Immature natural killer cell (primary cell): ENCODE results near the gene UTS2R. TPM values are rescaled to one million over a fixed set of nuclear protein-coding genes. Genes with fewer than 3 reads are reported as not detected.
"Not testable (repeated sequence)": the region's sequence is repeated elsewhere in the genome, so short reads cannot be mapped to it uniquely, and the experiment has no call there.

Source experiments
- DNase-seq, 3 donors: peaks; one replicate each; pipeline ENCODE4 v3.0.0; 2022; ENCODE audit warnings: mixed read lengths in 1 of 3
- H3K27ac Mint-ChIP-seq, 6 donors: one replicate each; pipeline ENCODE4 v1.8.0; 2020; ENCODE audit warnings: mixed read lengths in 6 of 6, mild to moderate bottlenecking in 5 of 6, inconsistent platforms in 4 of 6, moderate library complexity in 3 of 6
- H3K27me3 Mint-ChIP-seq, 3 donors: one replicate each; pipeline ENCODE4 v1.8.0; 2020 to 2021; ENCODE audit warnings: low read depth in 3 of 3, mild to moderate bottlenecking in 3 of 3, mixed read lengths in 3 of 3, moderate library complexity in 3 of 3, inconsistent platforms in 1 of 3
- H3K36me3 Mint-ChIP-seq, 3 donors: one replicate each; pipeline ENCODE4 v1.8.0; 2020; ENCODE audit warnings: mixed read lengths in 3 of 3, inconsistent platforms in 2 of 3, mild to moderate bottlenecking in 2 of 3
- H3K4me1 Mint-ChIP-seq, 2 donors: one replicate each; pipeline ENCODE4 v1.8.0; 2020; ENCODE audit warnings: inconsistent platforms in 2 of 2, mild to moderate bottlenecking in 2 of 2, mixed read lengths in 2 of 2, moderate library complexity in 1 of 2
- H3K4me3 Mint-ChIP-seq, 5 donors: one replicate each; pipeline ENCODE4 v1.8.0; 2020; ENCODE audit warnings: mild to moderate bottlenecking in 5 of 5, mixed read lengths in 5 of 5, inconsistent platforms in 3 of 5, moderate library complexity in 3 of 5
- H3K9me3 Mint-ChIP-seq, 6 donors: one replicate each; pipeline ENCODE4 v1.8.0; 2020; ENCODE audit warnings: mild to moderate bottlenecking in 6 of 6, mixed read lengths in 6 of 6, inconsistent platforms in 4 of 6, moderate library complexity in 3 of 6
- polyA plus RNA-seq, 3 donors: library from polyadenylated mRNA; unstranded; fragments of 300-500 nt; fragmentation: Illumina TruSeq; gene quantifications; one replicate each; pipeline ENCODE4 v1.2.3, GENCODE V29; 2021

Gene UTS2R
- polyA plus RNA-seq, 3 donors from 2014 or later, result not detected

GRCh38 chr17:82372249-82373071 is 895 bp downstream of the UTS2R start:
- Mint-ChIP-seq H3K9me3 (no peaks in the 10 kb centered on the region), H3K27ac (no peak overlapping the region), H3K4me3 (peak overlapping the region in 1 of 5 donors; percentile 24), H3K4me1 (peaks cover 0 to 4% of the 10 kb centered on the region in 2 donors), H3K36me3 (no peaks in the 10 kb centered on the region), H3K27me3 (peaks cover 10 to 20% (median 15%) of the 10 kb centered on the region in 3 donors)
- DNase-seq, result no peak

DNA sequence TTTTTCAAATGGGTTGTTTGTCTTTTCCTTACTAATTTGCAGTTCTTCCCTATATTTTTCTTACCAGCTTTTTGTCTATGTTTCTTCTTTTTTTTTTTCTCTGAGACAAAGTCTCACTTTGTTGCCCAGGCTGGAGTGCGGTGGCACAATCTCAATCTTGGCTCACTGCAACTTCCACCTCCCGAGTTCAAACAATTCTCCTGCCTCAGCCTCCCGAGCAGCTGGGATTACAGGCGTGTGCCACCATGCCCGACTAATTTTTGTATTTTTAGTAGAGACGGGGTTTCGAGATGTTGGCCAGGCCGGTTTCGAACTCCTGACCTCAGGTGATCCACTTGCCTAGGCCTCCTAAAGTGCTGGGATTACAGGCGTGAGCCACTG is 1.5 kb downstream of the UTS2R start:
- Mint-ChIP-seq H3K27me3 (peaks cover 10 to 20% (median 13%) of the 10 kb centered on the region in 3 donors), H3K4me3 (peak overlapping the region in 1 of 5 donors; percentile 24)
- not testable (repeated sequence) for H3K9me3 Mint-ChIP-seq, H3K27ac Mint-ChIP-seq, H3K36me3 Mint-ChIP-seq, DNase-seq, H3K4me1 Mint-ChIP-seq

DNA sequence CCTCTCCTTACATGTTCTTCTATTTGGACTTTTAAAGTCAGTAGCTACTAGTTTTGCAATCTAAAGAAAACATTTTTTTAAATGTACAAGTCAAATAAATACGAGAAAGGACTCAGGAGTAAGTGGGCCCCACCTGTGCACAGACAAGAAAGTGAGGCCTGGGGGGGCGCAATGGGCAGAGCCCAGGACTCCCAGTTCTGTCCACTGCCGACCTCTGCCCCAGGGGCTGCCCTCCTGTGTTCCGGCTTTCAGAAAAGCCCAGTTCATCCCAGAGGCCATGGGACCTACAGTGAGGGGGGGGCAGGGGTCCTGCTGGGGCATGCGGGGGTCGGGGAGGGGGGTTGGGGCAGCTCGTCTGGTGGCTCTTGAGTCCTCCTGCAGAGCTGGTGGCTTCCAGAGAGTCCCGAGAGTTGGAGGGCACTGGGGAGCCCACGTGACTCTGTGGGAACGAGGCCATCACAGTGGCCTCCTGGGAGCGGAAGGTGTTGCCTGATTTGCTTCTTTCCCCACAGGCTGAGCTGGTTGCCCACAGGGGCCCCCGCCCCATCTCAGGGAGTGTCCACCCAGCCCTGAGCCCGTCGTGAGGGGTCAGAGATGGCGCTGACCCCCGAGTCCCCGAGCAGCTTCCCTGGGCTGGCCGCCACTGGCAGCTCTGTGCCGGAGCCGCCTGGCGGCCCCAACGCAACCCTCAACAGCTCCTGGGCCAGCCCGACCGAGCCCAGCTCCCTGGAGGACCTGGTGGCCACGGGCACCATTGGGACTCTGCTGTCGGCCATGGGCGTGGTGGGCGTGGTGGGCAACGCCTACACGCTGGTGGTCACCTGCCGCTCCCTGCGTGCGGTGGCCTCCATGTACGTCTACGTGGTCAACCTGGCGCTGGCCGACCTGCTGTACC is 2.4 kb downstream of the UTS2R start:
- H3K27ac Mint-ChIP-seq, result no peak overlapping the region

GRCh38 chr17:82374626-82375331 is 3.2 kb downstream of the UTS2R start:
- H3K27me3 Mint-ChIP-seq, result peaks cover 8 to 23% (median 13%) of the 10 kb centered on the region in 3 donors
- no peak for DNase-seq
- no peaks in the 10 kb centered on the region for H3K36me3 Mint-ChIP-seq

More for the DNA sequence above, 2.4 kb downstream of the UTS2R start:
- H3K9me3 Mint-ChIP-seq, result no peaks in the 10 kb centered on the region
- peaks cover 10 to 22% (median 15%) of the 10 kb centered on the region in 3 donors for H3K27me3 Mint-ChIP-seq
- H3K36me3 Mint-ChIP-seq, result no peaks in the 10 kb centered on the region
- H3K4me1 Mint-ChIP-seq, result peaks cover 0 to 4% of the 10 kb centered on the region in 2 donors
- H3K4me3 Mint-ChIP-seq, result no peak overlapping the region
- DNase-seq, result no peak

GRCh38 chr17:82375359-82376041 is 3.9 kb downstream of the UTS2R start:
- peaks cover 12 to 23% (median 12%) of the 10 kb centered on the region in 3 donors for H3K27me3 Mint-ChIP-seq

More at GRCh38 chr17:82374626-82375331, 3.2 kb downstream of the UTS2R start:
- Mint-ChIP-seq H3K27ac (no peak overlapping the region), H3K4me1 (peaks cover 0 to 4% of the 10 kb centered on the region in 2 donors), H3K4me3 (no peak overlapping the region), H3K9me3 (no peaks in the 10 kb centered on the region)

GRCh38 chr17:82376042-82376730 is 4.6 kb downstream of the UTS2R start:
- no peaks in the 10 kb centered on the region for H3K36me3 Mint-ChIP-seq
- H3K27ac Mint-ChIP-seq, result no peak overlapping the region
- no peaks in the 10 kb centered on the region for H3K9me3 Mint-ChIP-seq
- H3K27me3 Mint-ChIP-seq, result peaks cover 12 to 18% (median 18%) of the 10 kb centered on the region in 3 donors
- H3K4me1 Mint-ChIP-seq, result peaks cover 0 to 5% of the 10 kb centered on the region in 2 donors
- H3K4me3 Mint-ChIP-seq, result no peak overlapping the region
- DNase-seq, result no peak

More at GRCh38 chr17:82375359-82376041, 3.9 kb downstream of the UTS2R start:
- no peak for DNase-seq
- Mint-ChIP-seq H3K4me3 (no peak overlapping the region), H3K27ac (no peak overlapping the region), H3K9me3 (no peaks in the 10 kb centered on the region), H3K36me3 (no peaks in the 10 kb centered on the region), H3K4me1 (peaks cover 0 to 6% of the 10 kb centered on the region in 2 donors)

- H3K36me3 Mint-ChIP-seq, H3K27ac Mint-ChIP-seq, H3K4me1 Mint-ChIP-seq, DNase-seq, H3K9me3 Mint-ChIP-seq, H3K4me3 Mint-ChIP-seq: not testable (repeated sequence)
- H3K27me3 Mint-ChIP-seq, result peaks cover 12 to 18% (median 17%) of the 10 kb centered on the region in 3 donors
Observed at GRCh38 chr17:82377294-82377693, 5.7 kb downstream of the UTS2R start.

DNA sequence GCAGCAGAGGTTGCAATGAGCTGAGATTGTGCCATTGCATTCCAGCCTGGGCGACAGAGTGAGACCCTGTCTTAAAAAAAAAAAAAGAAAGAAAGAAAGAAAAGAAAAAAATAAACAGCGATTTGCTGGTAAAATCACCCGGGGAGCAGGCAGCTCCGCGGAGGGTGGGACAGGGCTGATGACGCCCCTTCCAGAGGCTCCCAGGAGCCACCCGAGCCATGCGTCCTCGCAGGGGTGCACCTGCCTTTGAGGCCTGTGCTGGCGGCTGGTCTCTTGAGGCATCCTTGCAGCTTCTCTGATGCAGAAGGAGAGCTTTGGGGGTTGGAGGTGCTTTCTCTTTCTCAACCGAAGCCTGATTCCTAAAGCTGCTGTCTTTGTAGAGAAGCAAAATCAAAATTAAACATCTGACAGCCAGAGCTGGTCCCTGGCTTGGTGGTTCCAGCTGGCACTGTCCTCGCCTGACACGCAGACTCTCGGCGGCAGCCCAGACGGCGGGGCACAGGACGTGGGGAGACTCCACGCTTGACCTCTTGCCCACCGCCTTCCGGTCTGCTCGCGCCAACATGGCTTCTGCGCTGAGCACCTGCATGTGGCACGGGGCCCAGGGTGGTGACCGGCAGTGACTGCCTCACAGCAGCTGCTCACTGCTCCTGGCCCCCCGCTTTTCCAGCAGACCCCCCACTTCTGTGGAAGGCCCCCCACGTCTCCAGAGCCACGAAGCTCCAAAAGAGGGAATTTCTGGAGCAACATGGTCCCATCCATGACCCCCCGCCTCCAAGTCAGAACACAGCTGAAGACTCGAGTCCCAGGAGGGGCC is 6.6 kb downstream of the UTS2R start:
- Mint-ChIP-seq H3K4me3 (no peak overlapping the region), H3K27me3 (peaks cover 9 to 15% (median 15%) of the 10 kb centered on the region in 3 donors), H3K9me3 (no peaks in the 10 kb centered on the region), H3K27ac (no peak overlapping the region), H3K36me3 (no peaks in the 10 kb centered on the region), H3K4me1 (peaks cover 0 to 3% of the 10 kb centered on the region in 2 donors)
- DNase-seq, result no peak

DNA sequence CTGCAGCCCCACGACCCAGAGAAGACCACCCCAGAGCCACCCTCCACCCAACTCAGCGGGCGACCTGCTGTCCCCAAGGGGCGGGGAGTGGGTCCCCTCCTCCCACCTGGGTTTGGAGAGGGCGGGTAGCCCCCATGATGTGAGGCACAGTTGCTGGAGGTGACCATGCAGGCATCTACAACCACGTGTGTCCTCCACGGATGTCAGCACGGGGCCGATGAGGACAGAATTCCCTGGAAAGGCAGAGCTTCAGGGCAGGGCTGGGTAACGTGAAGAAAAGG is 7.1 kb downstream of the UTS2R start:
- Mint-ChIP-seq H3K27me3 (peaks cover 9 to 10% (median 9%) of the 10 kb centered on the region in 3 donors), H3K4me1 (peaks cover 0 to 3% of the 10 kb centered on the region in 2 donors), H3K4me3 (no peak overlapping the region), H3K9me3 (no peaks in the 10 kb centered on the region), H3K36me3 (no peaks in the 10 kb centered on the region), H3K27ac (no peak overlapping the region)
- no peak for DNase-seq

DNA sequence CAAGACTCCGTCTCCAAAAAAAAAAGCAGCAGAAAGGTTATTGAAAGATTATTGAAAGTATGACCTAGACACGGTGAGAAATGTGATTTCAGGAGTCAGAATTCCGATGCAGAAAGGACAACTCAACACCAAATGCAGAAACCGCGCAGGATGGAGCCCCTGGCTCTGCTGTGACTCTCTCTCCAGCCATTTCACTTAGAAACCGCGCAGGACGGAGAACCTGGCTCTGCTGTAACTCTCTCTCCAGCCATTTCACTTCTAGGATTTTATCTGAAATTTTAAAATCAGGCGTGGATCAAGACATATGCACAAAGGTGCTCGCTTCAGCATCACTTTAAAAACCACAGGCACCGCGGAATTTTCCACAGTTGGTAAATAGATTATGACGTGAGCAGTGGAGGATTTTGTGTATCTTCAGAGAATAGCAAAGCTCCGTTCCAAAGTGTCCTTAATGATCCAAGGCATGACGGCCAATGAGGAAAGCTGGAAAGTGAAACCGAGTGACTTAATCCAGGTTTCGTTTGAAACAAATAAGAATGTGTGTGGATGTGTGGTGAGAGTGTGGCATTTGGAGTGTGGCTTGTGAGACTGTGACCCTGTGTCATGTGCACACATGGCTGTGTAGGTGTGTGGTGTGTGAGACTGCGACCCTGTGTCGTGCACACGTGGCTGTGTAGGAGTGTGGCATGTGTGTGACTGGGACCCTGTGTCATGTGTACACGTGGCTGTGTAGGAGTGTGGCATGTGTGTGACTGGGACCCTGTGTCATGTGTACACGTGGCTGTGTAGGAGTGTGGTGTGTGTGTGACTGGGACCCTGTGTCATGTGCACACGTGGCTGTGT is 9.5 kb downstream of the UTS2R start:
- H3K27me3 Mint-ChIP-seq, result peaks cover 7 to 10% (median 10%) of the 10 kb centered on the region in 3 donors

DNA sequence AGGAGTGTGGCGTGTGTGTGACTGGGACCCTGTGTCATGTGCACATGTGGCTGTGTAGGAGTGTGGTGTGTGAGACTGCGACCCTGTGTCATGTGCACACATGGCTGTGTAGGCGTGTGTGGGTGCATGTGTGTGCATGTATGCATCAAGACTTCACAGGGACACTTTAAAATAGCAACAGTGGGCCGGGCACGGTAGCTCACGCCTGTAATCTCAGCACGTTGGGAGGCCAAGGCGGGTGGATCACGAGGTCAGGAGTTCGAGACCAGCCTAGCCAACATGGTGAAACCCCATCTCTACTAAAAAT is 10.1 kb downstream of the UTS2R start:
- not testable (repeated sequence) for H3K27ac Mint-ChIP-seq, H3K4me1 Mint-ChIP-seq

More for the DNA sequence above, 9.5 kb downstream of the UTS2R start:
- Mint-ChIP-seq H3K9me3 (no peaks in the 10 kb centered on the region), H3K4me1 (peaks cover 0 to 3% of the 10 kb centered on the region in 2 donors), H3K4me3 (no peak overlapping the region), H3K36me3 (no peaks in the 10 kb centered on the region), H3K27ac (no peak overlapping the region)
- DNase-seq, result no peak

More for the DNA sequence above, 10.1 kb downstream of the UTS2R start:
- not testable (repeated sequence) for H3K9me3 Mint-ChIP-seq, DNase-seq, H3K36me3 Mint-ChIP-seq, H3K4me3 Mint-ChIP-seq
- H3K27me3 Mint-ChIP-seq, result peaks cover 4 to 10% (median 10%) of the 10 kb centered on the region in 3 donors
